Mesenchymal stem cell (in vitro differentiated cells and primary cell): ENCODE data around the gene ADK.

Experiments
- DNase-seq: peaks from one replicate; pipeline ENCODE4 v3.0.0-alpha.2; 2013
- H2AFZ ChIP-seq: one replicate; pipeline ENCODE4 v1.6.1; 2013; ENCODE audit warnings: low read depth, mild to moderate bottlenecking, control low read depth, inconsistent platforms, low read length, moderate library complexity
- H2AK5ac ChIP-seq: 2 replicates; pipeline ENCODE4 v1.6.1; 2013; ENCODE audit warnings: low read length, moderate library complexity, mild to moderate bottlenecking, inconsistent platforms; ENCODE audit not compliant: severe bottlenecking
- H2BK120ac ChIP-seq: one replicate; pipeline ENCODE4 v1.6.1; 2013; ENCODE audit warnings: low read depth, mild to moderate bottlenecking, inconsistent platforms, low read length, moderate library complexity
- H2BK12ac ChIP-seq, 2 experiments: one replicate each; pipeline ENCODE4 v1.6.1; 2013; ENCODE audit warnings: inconsistent platforms in 2 of 2, low read length in 2 of 2, mild to moderate bottlenecking in 2 of 2, moderate library complexity in 2 of 2, control low read depth in 1 of 2
- H2BK15ac ChIP-seq: one replicate; pipeline ENCODE4 v1.6.1; 2013; ENCODE audit warnings: mild to moderate bottlenecking, low read depth, inconsistent platforms; ENCODE audit not compliant: poor library complexity, severe bottlenecking
- H2BK5ac ChIP-seq: 2 replicates; pipeline ENCODE4 v1.6.1; 2013; ENCODE audit warnings: low read depth, mild to moderate bottlenecking, low read length, control low read depth, inconsistent platforms; ENCODE audit not compliant: poor library complexity, severe bottlenecking
- H3K14ac ChIP-seq, 2 experiments: one replicate each; pipeline ENCODE4 v1.6.1; 2013; ENCODE audit warnings: inconsistent platforms in 2 of 2, low read length in 2 of 2, control low read depth in 1 of 2, mild to moderate bottlenecking in 1 of 2, moderate library complexity in 1 of 2
- H3K18ac ChIP-seq, 2 experiments: one replicate each; pipeline ENCODE4 v1.6.1; 2013; ENCODE audit warnings: inconsistent platforms in 2 of 2, low read length in 2 of 2, control low read depth in 1 of 2, low read depth in 1 of 2, mild to moderate bottlenecking in 1 of 2
- H3K23ac ChIP-seq, 2 experiments: one replicate each; pipeline ENCODE4 v1.6.1; 2013; ENCODE audit warnings: inconsistent platforms in 2 of 2, low read length in 2 of 2, mild to moderate bottlenecking in 2 of 2, moderate library complexity in 2 of 2, control low read depth in 1 of 2
- H3K27ac ChIP-seq: 2 replicates; pipeline ENCODE4 v1.5.1; 2013; ENCODE audit warnings: mild to moderate bottlenecking, moderate library complexity, low read length, control low read depth, inconsistent platforms; ENCODE audit not compliant: poor library complexity, severe bottlenecking
- H3K27me3 ChIP-seq, 2 experiments: 2 replicates each; pipeline versions ENCODE4 v1.6.1 to v1.7.0; 2013; ENCODE audit warnings: low read length in 2 of 2, mild to moderate bottlenecking in 2 of 2, moderate library complexity in 2 of 2, control low read depth in 1 of 2, inconsistent platforms in 1 of 2; ENCODE audit not compliant: control insufficient read depth in 1 of 2, insufficient read depth in 1 of 2
- H3K36me3 ChIP-seq, 2 experiments: 2 replicates each; pipeline versions ENCODE4 v1.6.1 to v1.7.0; 2013; ENCODE audit warnings: low read length in 2 of 2, control low read depth in 1 of 2, inconsistent platforms in 1 of 2, low read depth in 1 of 2, mild to moderate bottlenecking in 1 of 2; ENCODE audit not compliant: insufficient read depth in 2 of 2, control insufficient read depth in 1 of 2
- H3K4ac ChIP-seq, 2 experiments: one replicate each; pipeline ENCODE4 v1.6.1; 2013; ENCODE audit warnings: inconsistent platforms in 2 of 2, low read length in 2 of 2, mild to moderate bottlenecking in 2 of 2, moderate library complexity in 2 of 2, control low read depth in 1 of 2, low read depth in 1 of 2
- H3K4me1 ChIP-seq: 2 replicates; pipeline ENCODE4 v1.6.1; 2013; ENCODE audit warnings: low read depth, low read length, control low read depth; ENCODE audit not compliant: control insufficient read depth, insufficient read depth
- H3K4me2 ChIP-seq: 2 replicates; pipeline ENCODE4 v1.6.1; 2013; ENCODE audit warnings: low read length, mild to moderate bottlenecking, inconsistent platforms; ENCODE audit not compliant: poor library complexity, severe bottlenecking
- H3K4me3 ChIP-seq, 2 experiments: 2 replicates each; pipeline versions ENCODE4 v1.5.1 to v1.7.0; 2013; ENCODE audit warnings: low read length in 2 of 2, mild to moderate bottlenecking in 2 of 2, control low read depth in 1 of 2, low read depth in 1 of 2; ENCODE audit not compliant: insufficient read depth in 1 of 2
- H3K79me1 ChIP-seq: replicated peaks from 2 replicates; pipeline ENCODE4 v1.6.1; 2013; ENCODE audit warnings: mild to moderate bottlenecking, control low read depth, low read length, inconsistent platforms; ENCODE audit not compliant: poor library complexity, severe bottlenecking
- H3K9ac ChIP-seq: 2 replicates; pipeline ENCODE4 v1.7.0; 2013; ENCODE audit warnings: mild to moderate bottlenecking, low read length, moderate library complexity
- H3K9me3 ChIP-seq: 2 replicates; pipeline ENCODE4 v1.7.0; 2013; ENCODE audit warnings: mild to moderate bottlenecking, low read length; ENCODE audit not compliant: control insufficient read depth
- H4K8ac ChIP-seq: one replicate; pipeline ENCODE4 v1.6.1; 2013; ENCODE audit warnings: inconsistent platforms, mild to moderate bottlenecking, low read length, moderate library complexity
- H4K91ac ChIP-seq: one replicate; pipeline ENCODE4 v1.6.1; 2013; ENCODE audit warnings: mild to moderate bottlenecking, low read length, inconsistent platforms
- WGBS: methylation state at CpG from one replicate; pipeline ENCODE4 v1.1.7; 2013; ENCODE audit warnings: mixed read lengths; 5-methylcytosine and 5-hydroxymethylcytosine counted together

ADK gene

DNA sequence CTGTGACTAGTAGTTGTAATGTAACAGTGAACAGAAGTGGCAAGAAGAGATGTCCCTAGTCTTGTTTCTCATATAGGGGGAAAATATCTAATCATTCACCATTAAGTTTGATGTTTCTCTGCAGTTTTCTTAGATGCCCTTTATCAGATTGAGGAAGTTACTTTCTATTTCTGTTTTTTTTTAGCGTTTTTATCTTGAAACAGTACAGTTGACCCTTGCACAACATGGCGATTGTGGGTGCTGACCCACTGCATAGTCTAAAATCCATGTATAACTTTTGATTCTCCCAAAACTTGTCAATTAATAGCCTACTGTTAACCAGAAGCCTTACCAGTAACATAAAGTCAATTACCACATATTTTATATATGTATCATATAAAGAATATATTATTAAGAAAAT is 192.0 kb downstream of the ADK start:
- no peak overlapping the region for H4K91ac ChIP-seq
- no peak overlapping the region for H4K8ac ChIP-seq
- WGBS: 100% methylated on average over 2 of the region's 2 CpGs

DNA sequence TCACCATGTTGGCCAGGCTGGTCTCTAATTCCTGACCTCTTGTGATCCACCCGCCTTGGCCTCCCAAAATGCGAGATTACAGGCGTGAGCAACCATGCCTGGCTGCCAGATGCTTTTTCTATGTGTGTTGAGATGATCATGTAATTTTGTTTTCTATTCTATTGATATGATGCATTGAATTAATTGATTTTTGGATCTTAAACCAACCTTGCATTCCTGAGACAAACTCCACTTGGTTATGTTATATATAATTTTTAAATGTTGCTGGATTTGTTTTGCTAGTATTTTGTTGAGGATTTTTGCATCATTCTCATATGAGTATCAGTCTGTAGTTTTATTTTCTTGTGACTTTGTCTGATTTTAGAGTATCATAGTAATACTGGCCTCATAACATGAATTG is 192.8 kb downstream of the ADK start:
- H3K4ac ChIP-seq: no peak overlapping the region
- H3K4me2 ChIP-seq: no peak overlapping the region
- no peak overlapping the region for H3K18ac ChIP-seq
- no peak overlapping the region for H3K27ac ChIP-seq
- WGBS: 100% methylated on average over 3 of the region's 3 CpGs
- no peak overlapping the region for H2AFZ ChIP-seq
- no peak overlapping the region for H4K8ac ChIP-seq
- no peak overlapping the region for H2BK12ac ChIP-seq
- H3K4me1 ChIP-seq: no peaks in the 10 kb centered on the region
- H2BK15ac ChIP-seq: no peak overlapping the region
- no peak overlapping the region for H4K91ac ChIP-seq
- peaks cover 22% of the 10 kb centered on the region for H3K79me1 ChIP-seq
- H3K9me3 ChIP-seq: peaks cover 26% of the 10 kb centered on the region
- no peak overlapping the region for H3K9ac ChIP-seq
- peaks cover 14 to 37% of the 10 kb centered on the region in 2 experiments for H3K36me3 ChIP-seq
- no peak for DNase-seq
- no peak overlapping the region for H3K23ac ChIP-seq
- H2AK5ac ChIP-seq: no peak overlapping the region
- H2BK120ac ChIP-seq: no peak overlapping the region
- H2BK5ac ChIP-seq: no peak overlapping the region
- H3K4me3 ChIP-seq: peak overlapping the region in 1 of 2 experiments; percentile 19
- H3K14ac ChIP-seq: no peak overlapping the region
- no peaks in the 10 kb centered on the region for H3K27me3 ChIP-seq

More for the DNA sequence above, 192.0 kb downstream of the ADK start:
- no peak overlapping the region for H3K23ac ChIP-seq
- peaks cover 22% of the 10 kb centered on the region for H3K79me1 ChIP-seq
- no peak overlapping the region for H3K27ac ChIP-seq
- no peak overlapping the region for H2AK5ac ChIP-seq
- H3K9me3 ChIP-seq: peaks cover 26% of the 10 kb centered on the region
- H3K9ac ChIP-seq: no peak overlapping the region
- H3K27me3 ChIP-seq: no peaks in the 10 kb centered on the region
- no peak overlapping the region for H3K4me2 ChIP-seq
- no peak overlapping the region for H2BK5ac ChIP-seq
- peaks cover 14 to 30% of the 10 kb centered on the region in 2 experiments for H3K36me3 ChIP-seq
- H3K4me3 ChIP-seq: no peak overlapping the region
- no peak for DNase-seq
- no peak overlapping the region for H2BK15ac ChIP-seq
- no peak overlapping the region for H2BK12ac ChIP-seq
- no peak overlapping the region for H2AFZ ChIP-seq
- no peak overlapping the region for H3K4ac ChIP-seq
- H3K18ac ChIP-seq: no peak overlapping the region
- no peaks in the 10 kb centered on the region for H3K4me1 ChIP-seq
- no peak overlapping the region for H3K14ac ChIP-seq
- H2BK120ac ChIP-seq: no peak overlapping the region

DNA sequence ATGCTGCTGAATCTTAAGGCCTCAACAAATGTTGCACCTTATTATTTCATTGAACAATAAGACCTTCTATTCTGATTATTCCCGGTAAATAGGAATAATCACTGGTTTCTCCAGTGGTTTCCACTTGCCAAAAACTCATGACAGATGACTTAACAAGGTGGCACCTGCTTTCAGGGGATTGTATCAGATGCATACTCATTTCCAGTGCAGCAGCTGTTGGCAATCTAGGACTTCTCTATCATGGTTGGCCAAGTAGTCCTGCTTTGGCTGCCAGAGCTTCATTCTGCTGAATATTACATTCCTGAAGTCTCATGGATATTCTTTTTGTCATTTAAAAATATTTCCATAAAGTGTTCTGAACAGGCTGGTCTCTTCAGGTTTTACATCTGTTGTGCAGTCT is 193.3 kb downstream of the ADK start:
- DNase-seq: no peak

DNA sequence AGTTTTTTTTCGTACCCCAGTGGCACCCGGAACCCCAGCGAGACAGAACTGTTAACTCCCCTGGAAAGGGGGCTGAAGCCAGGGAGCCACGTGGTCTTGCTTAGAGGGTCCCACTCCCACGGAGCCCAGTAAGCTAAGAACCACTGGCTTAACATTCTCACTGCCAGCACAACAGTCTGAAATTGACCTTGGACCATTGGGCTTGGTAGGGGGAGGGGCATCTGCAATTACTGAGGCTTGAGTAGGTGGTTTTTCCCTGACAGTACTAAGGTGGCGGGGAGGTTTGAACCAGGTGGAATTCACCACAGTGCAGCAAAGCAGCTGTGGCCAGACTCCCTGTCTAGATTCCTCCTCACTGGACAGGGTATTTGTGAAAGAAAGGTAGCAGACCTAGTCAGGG is 196.5 kb downstream of the ADK start:
- Histone ChIP-seq H2BK120ac (no peak overlapping the region), H3K4me2 (no peak overlapping the region), H4K8ac (no peak overlapping the region), H3K79me1 (peaks cover 18% of the 10 kb centered on the region), H3K27me3 (no peaks in the 10 kb centered on the region), H3K4me3 (no peak overlapping the region), H2BK15ac (no peak overlapping the region), H3K4me1 (no peaks in the 10 kb centered on the region), H2AK5ac (no peak overlapping the region), H3K36me3 (peaks cover 14 to 37% of the 10 kb centered on the region in 2 experiments), H4K91ac (no peak overlapping the region), H3K14ac (no peak overlapping the region), H3K9me3 (peaks cover 26% of the 10 kb centered on the region), H2BK5ac (no peak overlapping the region), H2AFZ (no peak overlapping the region), H3K27ac (no peak overlapping the region), H3K4ac (no peak overlapping the region), H3K23ac (no peak overlapping the region), H3K9ac (no peak overlapping the region), H3K18ac (no peak overlapping the region), H2BK12ac (no peak overlapping the region)
- no peak for DNase-seq
- 98% methylated on average over 6 of the region's 6 CpGs for WGBS

More for the DNA sequence above, 193.3 kb downstream of the ADK start:
- Histone ChIP-seq H2AK5ac (no peak overlapping the region), H3K27me3 (no peaks in the 10 kb centered on the region), H2AFZ (no peak overlapping the region), H4K91ac (no peak overlapping the region), H3K4me2 (no peak overlapping the region), H3K4me3 (peak overlapping the region in 1 of 2 experiments; percentile 19), H3K23ac (no peak overlapping the region), H2BK15ac (no peak overlapping the region), H3K4me1 (no peaks in the 10 kb centered on the region), H3K79me1 (peaks cover 22% of the 10 kb centered on the region), H3K27ac (no peak overlapping the region), H2BK12ac (no peak overlapping the region), H2BK120ac (no peak overlapping the region), H3K4ac (no peak overlapping the region), H3K14ac (no peak overlapping the region), H3K9me3 (peaks cover 26% of the 10 kb centered on the region), H3K18ac (no peak overlapping the region), H3K9ac (no peak overlapping the region), H3K36me3 (peaks cover 14 to 37% of the 10 kb centered on the region in 2 experiments), H2BK5ac (no peak overlapping the region), H4K8ac (no peak overlapping the region)
- 100% methylated on average over 1 of the region's 1 CpG for WGBS
